ENCODE data around the gene FAM13A. TPM values are rescaled to one million over a fixed set of nuclear protein-coding genes. Genes with fewer than 3 reads are reported as not detected.
A peak's percentile ranks its signal among the peaks of the same experiment; 100 is the strongest.

The FAM13A gene
- total and polyA plus RNA-seq, 10 of the 15 experiments (the other 5 are each of a cell fraction or from before 2014, with no cell fraction given), result 0.05 to 1.8 (median 0.27) TPM; not detected in 1

- TF ChIP-seq ATF2 (IDR thresholded peaks at IDR 0.05; ENCODE audit: low read length) (no peak), SP1 (IDR thresholded peaks at IDR 0.05; ENCODE audit: low read depth, low read length) (no peak), JUND (IDR thresholded peaks at IDR 0.05; ENCODE audit: low read depth, low read length) (no peak), DPF2 (IDR thresholded peaks at IDR 0.05) (no peak), NR2F1 (conservative IDR thresholded peaks at IDR 0.05) (no peak), SREBF2 (IDR thresholded peaks at IDR 0.05; ENCODE audit: low read length) (no peak), CREM (IDR thresholded peaks at IDR 0.05; ENCODE audit: low read depth) (no peak), IKZF2 (IDR thresholded peaks at IDR 0.05) (no peak)
Observed at GRCh38 chr4:88738180-88738579, 318.8 kb downstream of the FAM13A start (continued).

DNA sequence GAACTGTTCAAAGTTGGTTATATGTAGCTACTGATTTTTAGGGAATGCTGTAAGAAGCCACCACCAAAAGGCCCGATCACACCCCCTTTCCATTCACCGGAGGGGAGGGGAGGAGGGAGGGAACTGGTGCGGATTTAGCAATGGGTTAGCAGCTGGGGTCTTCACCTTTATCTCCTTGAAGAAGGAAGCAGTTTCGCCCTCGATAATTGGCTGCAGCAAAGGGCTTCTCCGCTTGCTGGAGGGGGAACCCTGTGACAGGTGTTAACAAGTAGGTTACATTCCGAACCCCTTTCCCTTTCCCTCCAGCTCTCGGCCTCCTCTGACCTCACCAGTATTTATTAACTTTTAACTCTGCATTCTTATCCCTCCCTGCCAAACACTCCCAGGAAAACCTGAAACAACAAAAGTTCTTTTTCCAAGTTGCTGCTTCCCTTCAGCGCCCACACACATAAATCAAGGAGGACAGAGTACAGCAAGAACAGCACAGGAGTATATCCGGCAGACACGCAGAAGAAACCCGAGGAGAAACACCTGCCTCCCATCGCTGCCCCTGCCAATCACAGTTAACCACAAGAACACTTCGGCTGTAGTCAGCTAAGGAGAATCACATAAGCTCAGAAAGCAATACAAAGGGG is 319.6 kb downstream of the FAM13A start:
- POLR2A ChIA-PET, result no interaction called here
- in situ Hi-C loops (cut with MboI), result no loop called here
- Histone ChIP-seq H3K9me3 (replicated peaks; ENCODE audit: control insufficient read depth, insufficient read depth, low read length) (no peaks in the 10 kb centered on the region), H4K20me1 (ENCODE audit: control insufficient read depth, insufficient read depth) (no peaks in the 10 kb centered on the region), H3K36me3 (ENCODE audit: control insufficient read depth in 2 of 2, insufficient read depth in 2 of 2, low read length in 1 of 2) (no peaks in the 10 kb centered on the region), H3K4me3 (0 out of 2 replicates have a peak overlapping the region, but pooled peaks have one; percentile 21), H3K79me2 (ENCODE audit: control insufficient read depth, insufficient read depth, low read length) (no peaks in the 10 kb centered on the region), H2AFZ (ENCODE audit: control insufficient read depth, low read depth, low read length) (no peak overlapping the region), H3K4me1 (ENCODE audit: control insufficient read depth, insufficient read depth, low read length) (no peaks in the 10 kb centered on the region), H3K4me2 (ENCODE audit: control insufficient read depth, insufficient read depth) (peak overlapping the region; percentile 28; the same call in 1 of the 2 replicates), H3K27ac (ENCODE audit: control insufficient read depth, insufficient read depth) (no peak overlapping the region), H3K27me3 (replicated peaks in 1 of 2; ENCODE audit: control insufficient read depth in 2 of 2, insufficient read depth in 2 of 2, low read length in 1 of 2) (no peaks in the 10 kb centered on the region), H3K9ac (ENCODE audit: control insufficient read depth, insufficient read depth, low read length) (no peak overlapping the region)
- ATAC-seq, result peak; percentile 48
- WGBS (ENCODE audit: insufficient coverage, insufficient replicate concordance, low lambda C conversion rate, missing lambda C conversion rate), result 53% methylated on average over 14 of the region's 14 CpGs
- intact Hi-C loops (cut with micrococcal nuclease; ENCODE audit: unreplicated experiment), result no loop called here
- RAD21 ChIA-PET (ENCODE audit: unreplicated experiment), result no interaction called here
- peak; percentile 78 for FAIRE-seq
- BruUV-seq (replicated peaks), result no TSS peak
- CTCF ChIA-PET, result no interaction called here
- DNase-seq (ENCODE audit: low read depth, low spot score), result peak; percentile 13
- SMC1A ChIA-PET (ENCODE audit: uncharacterized antibody, unreplicated experiment), result interaction anchor here (1.1 to 1.2 kb wide), 2 partner anchors 19 to 47 kb away, joined by 3 read pairs; no protein-coding TSS in a partner anchor
- no peak for TF ChIP-seq POLR2AphosphoS5 (IDR thresholded peaks at IDR 0.05; ENCODE audit: low read length)
- TF ChIP-seq ZBED1 (IDR thresholded peaks at IDR 0.05; ENCODE audit: borderline replicate concordance), result no peak
- no peak for TF ChIP-seq ZNF207 (IDR thresholded peaks at IDR 0.05; ENCODE audit: borderline replicate concordance)
- TF ChIP-seq WRNIP1 (IDR thresholded peaks at IDR 0.05; ENCODE audit: borderline replicate concordance, low read depth, low read length), result no peak
- no peak for TF ChIP-seq RFX5 (IDR thresholded peaks at IDR 0.05; ENCODE audit: low read depth, low read length)
- no peak for TF ChIP-seq ZZZ3 (IDR thresholded peaks at IDR 0.05; ENCODE audit: control insufficient read depth, insufficient read length, low read depth)
- TF ChIP-seq, protein P1, sequence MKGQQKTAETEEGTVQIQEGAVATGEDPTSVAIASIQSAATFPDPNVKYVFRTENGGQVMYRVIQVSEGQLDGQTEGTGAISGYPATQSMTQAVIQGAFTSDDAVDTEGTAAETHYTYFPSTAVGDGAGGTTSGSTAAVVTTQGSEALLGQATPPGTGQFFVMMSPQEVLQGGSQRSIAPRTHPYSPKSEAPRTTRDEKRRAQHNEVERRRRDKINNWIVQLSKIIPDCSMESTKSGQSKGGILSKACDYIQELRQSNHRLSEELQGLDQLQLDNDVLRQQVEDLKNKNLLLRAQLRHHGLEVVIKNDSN (IDR thresholded peaks at IDR 0.05; ENCODE audit: borderline replicate concordance, extremely low read length, insufficient read depth, low read depth, low read length), result no peak
- TF ChIP-seq LARP7 (IDR thresholded peaks at IDR 0.05), result no peak
- TF ChIP-seq SIN3A (IDR thresholded peaks at IDR 0.05; ENCODE audit: low read depth, low read length), result no peak
- TF ChIP-seq RUNX3 (IDR thresholded peaks at IDR 0.05; ENCODE audit: low read length), result peak; percentile 60; the same call in 1 of the 2 replicates
- no peak for TF ChIP-seq NRF1 (conservative IDR thresholded peaks at IDR 0.05; ENCODE audit: low read depth, low read length)
- TF ChIP-seq, protein P2, sequence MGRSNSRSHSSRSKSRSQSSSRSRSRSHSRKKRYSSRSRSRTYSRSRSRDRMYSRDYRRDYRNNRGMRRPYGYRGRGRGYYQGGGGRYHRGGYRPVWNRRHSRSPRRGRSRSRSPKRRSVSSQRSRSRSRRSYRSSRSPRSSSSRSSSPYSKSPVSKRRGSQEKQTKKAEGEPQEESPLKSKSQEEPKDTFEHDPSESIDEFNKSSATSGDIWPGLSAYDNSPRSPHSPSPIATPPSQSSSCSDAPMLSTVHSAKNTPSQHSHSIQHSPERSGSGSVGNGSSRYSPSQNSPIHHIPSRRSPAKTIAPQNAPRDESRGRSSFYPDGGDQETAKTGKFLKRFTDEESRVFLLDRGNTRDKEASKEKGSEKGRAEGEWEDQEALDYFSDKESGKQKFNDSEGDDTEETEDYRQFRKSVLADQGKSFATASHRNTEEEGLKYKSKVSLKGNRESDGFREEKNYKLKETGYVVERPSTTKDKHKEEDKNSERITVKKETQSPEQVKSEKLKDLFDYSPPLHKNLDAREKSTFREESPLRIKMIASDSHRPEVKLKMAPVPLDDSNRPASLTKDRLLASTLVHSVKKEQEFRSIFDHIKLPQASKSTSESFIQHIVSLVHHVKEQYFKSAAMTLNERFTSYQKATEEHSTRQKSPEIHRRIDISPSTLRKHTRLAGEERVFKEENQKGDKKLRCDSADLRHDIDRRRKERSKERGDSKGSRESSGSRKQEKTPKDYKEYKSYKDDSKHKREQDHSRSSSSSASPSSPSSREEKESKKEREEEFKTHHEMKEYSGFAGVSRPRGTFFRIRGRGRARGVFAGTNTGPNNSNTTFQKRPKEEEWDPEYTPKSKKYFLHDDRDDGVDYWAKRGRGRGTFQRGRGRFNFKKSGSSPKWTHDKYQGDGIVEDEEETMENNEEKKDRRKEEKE (IDR thresholded peaks at IDR 0.05), result no peak

Measured in GM12878 (cell line).